ENCODE results near the gene FLOT1. TPM values are rescaled to one million over a fixed set of nuclear protein-coding genes. Genes with fewer than 3 reads are reported as not detected.

The FLOT1 gene
- total RNA-seq, 1 experiment from 2014 or later: 110 TPM

DNA sequence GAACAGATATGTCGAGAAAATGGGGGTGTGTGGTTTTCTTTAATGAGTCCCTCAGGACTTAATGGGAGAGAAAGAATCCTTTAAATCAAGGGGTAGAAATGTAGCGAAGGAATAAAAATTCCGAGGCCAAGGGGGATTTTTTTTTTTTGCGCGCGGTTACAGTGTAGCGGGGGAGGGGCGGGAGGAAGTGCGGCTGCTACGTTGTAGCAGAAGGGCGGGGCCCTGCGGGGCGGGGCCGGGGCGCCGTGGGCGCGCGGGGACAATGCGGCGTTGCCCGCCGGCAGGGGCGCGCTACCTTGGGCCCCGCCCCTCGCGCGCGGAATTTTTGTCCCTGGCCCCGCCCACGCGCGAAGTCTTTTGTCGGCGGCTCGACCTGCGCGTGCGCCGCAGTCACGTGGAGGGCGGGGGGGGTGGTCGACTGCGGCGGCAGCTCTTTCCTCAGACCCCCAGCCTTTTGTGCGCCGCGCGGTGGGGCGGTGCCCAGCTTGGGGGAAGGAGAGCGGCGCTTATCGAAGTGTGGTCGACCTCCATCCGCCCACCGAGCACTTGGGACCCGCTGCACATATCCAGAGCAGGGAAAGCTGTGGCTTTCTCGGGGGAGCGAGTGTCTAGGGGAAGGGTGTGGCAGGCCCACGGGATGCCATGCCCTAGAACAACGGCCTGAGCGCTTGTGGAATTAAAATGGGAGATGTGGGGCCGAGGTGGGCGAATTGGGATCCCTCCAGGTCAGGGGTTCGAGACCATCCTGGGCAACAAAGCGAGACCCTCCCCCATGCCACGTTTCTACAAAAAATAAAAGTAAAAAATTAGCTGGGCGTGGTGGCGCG lies 21.1 kb downstream of the FLOT1 start (continued):
- TF ChIP-seq, protein P1, sequence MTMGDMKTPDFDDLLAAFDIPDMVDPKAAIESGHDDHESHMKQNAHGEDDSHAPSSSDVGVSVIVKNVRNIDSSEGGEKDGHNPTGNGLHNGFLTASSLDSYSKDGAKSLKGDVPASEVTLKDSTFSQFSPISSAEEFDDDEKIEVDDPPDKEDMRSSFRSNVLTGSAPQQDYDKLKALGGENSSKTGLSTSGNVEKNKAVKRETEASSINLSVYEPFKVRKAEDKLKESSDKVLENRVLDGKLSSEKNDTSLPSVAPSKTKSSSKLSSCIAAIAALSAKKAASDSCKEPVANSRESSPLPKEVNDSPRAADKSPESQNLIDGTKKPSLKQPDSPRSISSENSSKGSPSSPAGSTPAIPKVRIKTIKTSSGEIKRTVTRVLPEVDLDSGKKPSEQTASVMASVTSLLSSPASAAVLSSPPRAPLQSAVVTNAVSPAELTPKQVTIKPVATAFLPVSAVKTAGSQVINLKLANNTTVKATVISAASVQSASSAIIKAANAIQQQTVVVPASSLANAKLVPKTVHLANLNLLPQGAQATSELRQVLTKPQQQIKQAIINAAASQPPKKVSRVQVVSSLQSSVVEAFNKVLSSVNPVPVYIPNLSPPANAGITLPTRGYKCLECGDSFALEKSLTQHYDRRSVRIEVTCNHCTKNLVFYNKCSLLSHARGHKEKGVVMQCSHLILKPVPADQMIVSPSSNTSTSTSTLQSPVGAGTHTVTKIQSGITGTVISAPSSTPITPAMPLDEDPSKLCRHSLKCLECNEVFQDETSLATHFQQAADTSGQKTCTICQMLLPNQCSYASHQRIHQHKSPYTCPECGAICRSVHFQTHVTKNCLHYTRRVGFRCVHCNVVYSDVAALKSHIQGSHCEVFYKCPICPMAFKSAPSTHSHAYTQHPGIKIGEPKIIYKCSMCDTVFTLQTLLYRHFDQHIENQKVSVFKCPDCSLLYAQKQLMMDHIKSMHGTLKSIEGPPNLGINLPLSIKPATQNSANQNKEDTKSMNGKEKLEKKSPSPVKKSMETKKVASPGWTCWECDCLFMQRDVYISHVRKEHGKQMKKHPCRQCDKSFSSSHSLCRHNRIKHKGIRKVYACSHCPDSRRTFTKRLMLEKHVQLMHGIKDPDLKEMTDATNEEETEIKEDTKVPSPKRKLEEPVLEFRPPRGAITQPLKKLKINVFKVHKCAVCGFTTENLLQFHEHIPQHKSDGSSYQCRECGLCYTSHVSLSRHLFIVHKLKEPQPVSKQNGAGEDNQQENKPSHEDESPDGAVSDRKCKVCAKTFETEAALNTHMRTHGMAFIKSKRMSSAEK (CRISPR knock-in tag; IDR thresholded peaks at IDR 0.05; ENCODE audit: borderline replicate concordance): peak; percentile 74; the same call in 1 of the 2 replicates
- TF ChIP-seq SMAD4 (CRISPR knock-in tag; IDR thresholded peaks at IDR 0.05) (peak; percentile 39; the same call in 1 of the 2 replicates), OVOL2 (CRISPR knock-in tag; IDR thresholded peaks at IDR 0.05; ENCODE audit: borderline replicate concordance) (no peak), ELF4 (CRISPR knock-in tag; IDR thresholded peaks at IDR 0.05; ENCODE audit: low read depth) (no peak), ZNF263 (CRISPR knock-in tag; IDR thresholded peaks at IDR 0.05; ENCODE audit: low read depth) (peak; percentile 39; the same call in 1 of the 2 replicates), ZNF138 (CRISPR knock-in tag; conservative IDR thresholded peaks at IDR 0.05) (no peak), HMGA2 (CRISPR knock-in tag; IDR thresholded peaks at IDR 0.05) (0 out of 2 replicates have a peak, but pooled peaks have one; percentile 44), ATF1 (CRISPR knock-in tag; IDR thresholded peaks at IDR 0.05) (no peak), FOXP1 (CRISPR knock-in tag; IDR thresholded peaks at IDR 0.05; ENCODE audit: borderline replicate concordance) (0 out of 2 replicates have a peak, but pooled peaks have one; percentile 45), ZNF219 (CRISPR knock-in tag; IDR thresholded peaks at IDR 0.05; ENCODE audit: borderline replicate concordance) (no peak), MYBL2 (CRISPR knock-in tag; IDR thresholded peaks at IDR 0.05) (peak; percentile 47; the same call in 1 of the 2 replicates), CBFB (CRISPR knock-in tag; IDR thresholded peaks at IDR 0.05; ENCODE audit: low read depth) (no peak), FOXJ3 (CRISPR knock-in tag; IDR thresholded peaks at IDR 0.05; ENCODE audit: borderline replicate concordance) (no peak), ESRRA (CRISPR knock-in tag; IDR thresholded peaks at IDR 0.05; ENCODE audit: borderline replicate concordance) (peak; percentile 71; the same call in 1 of the 2 replicates), ZBTB21 (CRISPR knock-in tag; IDR thresholded peaks at IDR 0.05; ENCODE audit: borderline replicate concordance) (no peak)
- TF ChIP-seq, protein P2, sequence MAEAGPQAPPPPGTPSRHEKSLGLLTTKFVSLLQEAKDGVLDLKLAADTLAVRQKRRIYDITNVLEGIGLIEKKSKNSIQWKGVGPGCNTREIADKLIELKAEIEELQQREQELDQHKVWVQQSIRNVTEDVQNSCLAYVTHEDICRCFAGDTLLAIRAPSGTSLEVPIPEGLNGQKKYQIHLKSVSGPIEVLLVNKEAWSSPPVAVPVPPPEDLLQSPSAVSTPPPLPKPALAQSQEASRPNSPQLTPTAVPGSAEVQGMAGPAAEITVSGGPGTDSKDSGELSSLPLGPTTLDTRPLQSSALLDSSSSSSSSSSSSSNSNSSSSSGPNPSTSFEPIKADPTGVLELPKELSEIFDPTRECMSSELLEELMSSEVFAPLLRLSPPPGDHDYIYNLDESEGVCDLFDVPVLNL (CRISPR knock-in tag; IDR thresholded peaks at IDR 0.05; ENCODE audit: borderline replicate concordance, low read depth): no peak
- TF ChIP-seq, protein P3, sequence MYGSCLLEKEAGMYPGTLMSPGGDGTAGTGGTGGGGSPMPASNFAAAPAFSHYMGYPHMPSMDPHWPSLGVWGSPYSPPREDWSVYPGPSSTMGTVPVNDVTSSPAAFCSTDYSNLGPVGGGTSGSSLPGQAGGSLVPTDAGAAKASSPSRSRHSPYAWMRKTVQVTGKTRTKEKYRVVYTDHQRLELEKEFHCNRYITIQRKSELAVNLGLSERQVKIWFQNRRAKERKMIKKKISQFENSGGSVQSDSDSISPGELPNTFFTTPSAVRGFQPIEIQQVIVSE (CRISPR knock-in tag; IDR thresholded peaks at IDR 0.05; ENCODE audit: borderline replicate concordance): peak; percentile 75; the same call in 1 of the 2 replicates
- TF ChIP-seq, protein P4, sequence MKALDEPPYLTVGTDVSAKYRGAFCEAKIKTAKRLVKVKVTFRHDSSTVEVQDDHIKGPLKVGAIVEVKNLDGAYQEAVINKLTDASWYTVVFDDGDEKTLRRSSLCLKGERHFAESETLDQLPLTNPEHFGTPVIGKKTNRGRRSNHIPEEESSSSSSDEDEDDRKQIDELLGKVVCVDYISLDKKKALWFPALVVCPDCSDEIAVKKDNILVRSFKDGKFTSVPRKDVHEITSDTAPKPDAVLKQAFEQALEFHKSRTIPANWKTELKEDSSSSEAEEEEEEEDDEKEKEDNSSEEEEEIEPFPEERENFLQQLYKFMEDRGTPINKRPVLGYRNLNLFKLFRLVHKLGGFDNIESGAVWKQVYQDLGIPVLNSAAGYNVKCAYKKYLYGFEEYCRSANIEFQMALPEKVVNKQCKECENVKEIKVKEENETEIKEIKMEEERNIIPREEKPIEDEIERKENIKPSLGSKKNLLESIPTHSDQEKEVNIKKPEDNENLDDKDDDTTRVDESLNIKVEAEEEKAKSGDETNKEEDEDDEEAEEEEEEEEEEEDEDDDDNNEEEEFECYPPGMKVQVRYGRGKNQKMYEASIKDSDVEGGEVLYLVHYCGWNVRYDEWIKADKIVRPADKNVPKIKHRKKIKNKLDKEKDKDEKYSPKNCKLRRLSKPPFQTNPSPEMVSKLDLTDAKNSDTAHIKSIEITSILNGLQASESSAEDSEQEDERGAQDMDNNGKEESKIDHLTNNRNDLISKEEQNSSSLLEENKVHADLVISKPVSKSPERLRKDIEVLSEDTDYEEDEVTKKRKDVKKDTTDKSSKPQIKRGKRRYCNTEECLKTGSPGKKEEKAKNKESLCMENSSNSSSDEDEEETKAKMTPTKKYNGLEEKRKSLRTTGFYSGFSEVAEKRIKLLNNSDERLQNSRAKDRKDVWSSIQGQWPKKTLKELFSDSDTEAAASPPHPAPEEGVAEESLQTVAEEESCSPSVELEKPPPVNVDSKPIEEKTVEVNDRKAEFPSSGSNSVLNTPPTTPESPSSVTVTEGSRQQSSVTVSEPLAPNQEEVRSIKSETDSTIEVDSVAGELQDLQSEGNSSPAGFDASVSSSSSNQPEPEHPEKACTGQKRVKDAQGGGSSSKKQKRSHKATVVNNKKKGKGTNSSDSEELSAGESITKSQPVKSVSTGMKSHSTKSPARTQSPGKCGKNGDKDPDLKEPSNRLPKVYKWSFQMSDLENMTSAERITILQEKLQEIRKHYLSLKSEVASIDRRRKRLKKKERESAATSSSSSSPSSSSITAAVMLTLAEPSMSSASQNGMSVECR (CRISPR knock-in tag; IDR thresholded peaks at IDR 0.05; ENCODE audit: borderline replicate concordance): peak; percentile 76
- TF ChIP-seq, protein P5, sequence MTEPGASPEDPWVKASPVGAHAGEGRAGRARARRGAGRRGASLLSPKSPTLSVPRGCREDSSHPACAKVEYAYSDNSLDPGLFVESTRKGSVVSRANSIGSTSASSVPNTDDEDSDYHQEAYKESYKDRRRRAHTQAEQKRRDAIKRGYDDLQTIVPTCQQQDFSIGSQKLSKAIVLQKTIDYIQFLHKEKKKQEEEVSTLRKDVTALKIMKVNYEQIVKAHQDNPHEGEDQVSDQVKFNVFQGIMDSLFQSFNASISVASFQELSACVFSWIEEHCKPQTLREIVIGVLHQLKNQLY (CRISPR knock-in tag; IDR thresholded peaks at IDR 0.05): peak; percentile 85; the same call in 1 of the 2 replicates
- TF ChIP-seq, protein P6, sequence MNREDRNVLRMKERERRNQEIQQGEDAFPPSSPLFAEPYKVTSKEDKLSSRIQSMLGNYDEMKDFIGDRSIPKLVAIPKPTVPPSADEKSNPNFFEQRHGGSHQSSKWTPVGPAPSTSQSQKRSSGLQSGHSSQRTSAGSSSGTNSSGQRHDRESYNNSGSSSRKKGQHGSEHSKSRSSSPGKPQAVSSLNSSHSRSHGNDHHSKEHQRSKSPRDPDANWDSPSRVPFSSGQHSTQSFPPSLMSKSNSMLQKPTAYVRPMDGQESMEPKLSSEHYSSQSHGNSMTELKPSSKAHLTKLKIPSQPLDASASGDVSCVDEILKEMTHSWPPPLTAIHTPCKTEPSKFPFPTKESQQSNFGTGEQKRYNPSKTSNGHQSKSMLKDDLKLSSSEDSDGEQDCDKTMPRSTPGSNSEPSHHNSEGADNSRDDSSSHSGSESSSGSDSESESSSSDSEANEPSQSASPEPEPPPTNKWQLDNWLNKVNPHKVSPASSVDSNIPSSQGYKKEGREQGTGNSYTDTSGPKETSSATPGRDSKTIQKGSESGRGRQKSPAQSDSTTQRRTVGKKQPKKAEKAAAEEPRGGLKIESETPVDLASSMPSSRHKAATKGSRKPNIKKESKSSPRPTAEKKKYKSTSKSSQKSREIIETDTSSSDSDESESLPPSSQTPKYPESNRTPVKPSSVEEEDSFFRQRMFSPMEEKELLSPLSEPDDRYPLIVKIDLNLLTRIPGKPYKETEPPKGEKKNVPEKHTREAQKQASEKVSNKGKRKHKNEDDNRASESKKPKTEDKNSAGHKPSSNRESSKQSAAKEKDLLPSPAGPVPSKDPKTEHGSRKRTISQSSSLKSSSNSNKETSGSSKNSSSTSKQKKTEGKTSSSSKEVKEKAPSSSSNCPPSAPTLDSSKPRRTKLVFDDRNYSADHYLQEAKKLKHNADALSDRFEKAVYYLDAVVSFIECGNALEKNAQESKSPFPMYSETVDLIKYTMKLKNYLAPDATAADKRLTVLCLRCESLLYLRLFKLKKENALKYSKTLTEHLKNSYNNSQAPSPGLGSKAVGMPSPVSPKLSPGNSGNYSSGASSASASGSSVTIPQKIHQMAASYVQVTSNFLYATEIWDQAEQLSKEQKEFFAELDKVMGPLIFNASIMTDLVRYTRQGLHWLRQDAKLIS (CRISPR knock-in tag; IDR thresholded peaks at IDR 0.05; ENCODE audit: borderline replicate concordance): no peak
- TF ChIP-seq, protein P7, sequence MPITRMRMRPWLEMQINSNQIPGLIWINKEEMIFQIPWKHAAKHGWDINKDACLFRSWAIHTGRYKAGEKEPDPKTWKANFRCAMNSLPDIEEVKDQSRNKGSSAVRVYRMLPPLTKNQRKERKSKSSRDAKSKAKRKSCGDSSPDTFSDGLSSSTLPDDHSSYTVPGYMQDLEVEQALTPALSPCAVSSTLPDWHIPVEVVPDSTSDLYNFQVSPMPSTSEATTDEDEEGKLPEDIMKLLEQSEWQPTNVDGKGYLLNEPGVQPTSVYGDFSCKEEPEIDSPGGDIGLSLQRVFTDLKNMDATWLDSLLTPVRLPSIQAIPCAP (CRISPR knock-in tag; IDR thresholded peaks at IDR 0.05): no peak

Data from WTC11 (cell line).